ENCODE results near the gene TMA7. TPM values are rescaled to one million over a fixed set of nuclear protein-coding genes. Genes with fewer than 3 reads are reported as not detected.
A peak's percentile ranks its signal among the peaks of the same experiment; 100 is the strongest.
"Not testable (repeated sequence)": the region's sequence is repeated elsewhere in the genome, so short reads cannot be mapped to it uniquely, and the experiment has no call there.

Gene TMA7
- total RNA-seq, 2 donors from 2014 or later, result 194 to 286 TPM

DNA sequence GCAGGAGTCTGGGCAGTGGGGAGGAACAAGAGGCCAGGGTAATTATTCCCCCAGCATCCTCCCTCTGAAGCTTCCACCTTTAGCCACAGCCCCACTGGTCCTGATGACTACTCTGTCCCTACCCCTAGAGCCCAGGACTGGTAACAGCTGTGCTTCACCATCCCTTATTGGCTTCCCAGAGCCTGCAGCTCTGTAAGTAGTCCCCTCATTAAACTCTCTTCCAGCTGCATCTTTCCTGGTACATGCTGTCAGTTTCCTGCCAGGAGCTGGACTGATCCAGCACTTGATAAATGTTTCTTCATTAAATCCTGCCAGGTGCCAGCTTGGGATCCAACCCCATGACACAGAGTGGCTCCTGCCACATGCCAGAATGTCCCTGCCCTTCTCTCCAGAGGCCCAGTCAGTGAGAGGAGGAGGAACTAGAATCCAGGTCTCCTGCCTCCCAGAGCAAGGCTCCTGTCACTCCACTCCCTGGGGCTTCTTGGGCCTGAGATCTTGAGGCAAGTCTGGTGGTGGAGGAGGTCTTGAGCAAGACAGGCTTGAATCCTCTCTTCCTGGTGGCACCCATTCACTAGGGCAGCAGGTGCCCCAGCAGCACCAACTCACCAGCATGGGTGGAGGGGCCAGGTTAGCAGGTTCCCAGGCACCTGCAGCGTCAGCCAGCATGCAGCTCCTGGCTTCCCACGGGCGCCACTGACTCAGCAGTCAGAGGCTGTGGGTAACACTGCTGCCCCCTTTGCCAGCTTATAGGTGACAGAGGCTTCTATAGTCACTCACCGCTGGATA, 40.5 kb upstream of the TMA7 start:
- TF ChIP-seq, protein P1, sequence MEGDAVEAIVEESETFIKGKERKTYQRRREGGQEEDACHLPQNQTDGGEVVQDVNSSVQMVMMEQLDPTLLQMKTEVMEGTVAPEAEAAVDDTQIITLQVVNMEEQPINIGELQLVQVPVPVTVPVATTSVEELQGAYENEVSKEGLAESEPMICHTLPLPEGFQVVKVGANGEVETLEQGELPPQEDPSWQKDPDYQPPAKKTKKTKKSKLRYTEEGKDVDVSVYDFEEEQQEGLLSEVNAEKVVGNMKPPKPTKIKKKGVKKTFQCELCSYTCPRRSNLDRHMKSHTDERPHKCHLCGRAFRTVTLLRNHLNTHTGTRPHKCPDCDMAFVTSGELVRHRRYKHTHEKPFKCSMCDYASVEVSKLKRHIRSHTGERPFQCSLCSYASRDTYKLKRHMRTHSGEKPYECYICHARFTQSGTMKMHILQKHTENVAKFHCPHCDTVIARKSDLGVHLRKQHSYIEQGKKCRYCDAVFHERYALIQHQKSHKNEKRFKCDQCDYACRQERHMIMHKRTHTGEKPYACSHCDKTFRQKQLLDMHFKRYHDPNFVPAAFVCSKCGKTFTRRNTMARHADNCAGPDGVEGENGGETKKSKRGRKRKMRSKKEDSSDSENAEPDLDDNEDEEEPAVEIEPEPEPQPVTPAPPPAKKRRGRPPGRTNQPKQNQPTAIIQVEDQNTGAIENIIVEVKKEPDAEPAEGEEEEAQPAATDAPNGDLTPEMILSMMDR (IDR thresholded peaks at IDR 0.05), result no peak
- Histone ChIP-seq H3K4me3 (no peak overlapping the region), H3K36me3 (peaks cover 8% of the 10 kb centered on the region), H3K9me3 (no peaks in the 10 kb centered on the region), H3K27me3 (no peaks in the 10 kb centered on the region), H3K4me1 (peaks cover 0 to 18% of the 10 kb centered on the region in 2 donors), H3K27ac (no peak overlapping the region)
- no peak for DNase-seq (ENCODE audit: low spot score)

DNA sequence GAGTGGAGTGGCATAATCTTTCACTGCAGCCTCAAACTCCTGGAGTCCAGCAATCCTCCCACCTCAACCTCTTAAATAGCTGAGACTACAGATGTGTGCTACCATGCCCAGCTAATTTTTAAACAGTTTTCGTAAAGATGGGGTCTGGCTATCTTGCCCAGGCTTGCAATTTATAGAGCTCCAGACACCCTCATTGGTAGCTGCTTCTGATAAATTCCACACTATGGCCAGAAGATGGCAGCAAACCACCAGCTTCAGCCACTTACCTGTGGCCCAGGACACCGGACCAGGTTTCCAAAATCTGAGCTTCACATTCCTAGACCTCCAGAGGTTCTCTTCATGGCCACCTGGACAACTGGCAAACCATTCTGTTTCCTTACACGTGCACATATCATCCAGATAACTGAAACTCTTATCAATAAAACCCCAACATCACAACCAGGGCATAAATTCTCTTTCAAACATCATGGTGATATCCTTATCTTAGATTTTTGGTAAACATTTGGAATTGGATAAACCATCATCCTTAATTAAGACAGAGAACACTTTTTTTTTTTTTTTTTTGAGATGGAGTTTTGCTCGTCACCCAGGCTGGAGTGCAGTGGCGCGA, 39.1 kb upstream of the TMA7 start:
- Histone ChIP-seq H3K36me3 (peaks cover 18% of the 10 kb centered on the region), H3K9me3 (no peaks in the 10 kb centered on the region), H3K27ac (peak overlapping the region in 1 of 2 donors; percentile 76), H3K4me1 (peaks cover 0 to 18% of the 10 kb centered on the region in 2 donors), H3K27me3 (no peaks in the 10 kb centered on the region), H3K4me3 (no peak overlapping the region)
- DNase-seq (ENCODE audit: low spot score), result peak; percentile 68
- TF ChIP-seq, protein P1 (IDR thresholded peaks at IDR 0.05), result peak; percentile 82 to 89

DNA sequence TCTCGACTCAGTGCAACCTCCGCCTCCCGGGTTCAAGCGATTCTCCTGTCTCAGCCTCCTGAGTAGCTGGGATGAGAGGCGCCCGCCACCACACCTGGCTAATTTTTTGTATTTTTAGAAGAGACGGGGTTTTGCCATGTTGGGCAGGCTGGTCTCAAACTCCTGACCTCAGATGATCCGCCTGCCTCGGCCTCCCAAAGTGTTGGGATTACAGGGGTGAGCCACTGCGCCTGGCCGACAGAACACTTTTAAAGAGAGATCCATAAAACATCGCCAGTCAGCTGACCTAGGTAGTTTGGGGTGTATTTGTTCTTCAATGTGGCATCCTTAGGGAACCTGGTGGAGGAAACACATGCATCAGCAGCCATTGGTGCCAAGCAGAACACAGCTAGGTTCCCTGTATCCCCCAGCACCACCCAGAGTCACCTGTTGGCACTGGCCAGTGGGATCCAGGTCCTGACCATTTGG, 38.6 kb upstream of the TMA7 start:
- peak; percentile 56 for DNase-seq (ENCODE audit: low spot score)
- H3K27ac ChIP-seq, result peak overlapping the region; percentile 67 to 76
- not testable (repeated sequence) for H3K27me3 ChIP-seq, H3K9me3 ChIP-seq, H3K4me3 ChIP-seq
- peaks cover 23% of the 10 kb centered on the region for H3K36me3 ChIP-seq
- H3K4me1 ChIP-seq, result peaks cover 0 to 18% of the 10 kb centered on the region in 2 donors

DNA sequence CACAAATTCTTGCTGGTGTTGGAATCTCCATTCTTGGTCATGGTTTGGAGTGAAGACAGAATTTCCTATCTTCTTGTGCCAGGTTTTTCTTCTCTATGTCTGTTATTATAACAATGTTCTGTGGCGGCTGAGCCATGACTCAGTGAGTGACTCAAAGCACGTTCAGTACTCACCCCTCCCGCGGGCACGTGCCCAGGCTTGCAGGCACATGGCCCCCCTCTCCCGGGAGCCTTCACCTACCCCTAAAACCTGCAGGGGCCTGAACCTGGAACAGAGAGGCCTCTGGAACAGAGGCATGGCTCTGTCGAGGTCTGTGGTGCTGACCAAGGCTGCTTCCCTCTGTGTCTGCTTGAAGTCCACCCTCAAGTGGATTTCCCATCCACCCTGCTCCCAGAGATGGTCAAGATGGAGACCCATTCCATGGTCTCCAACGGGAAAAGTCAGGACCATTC, 37.8 kb upstream of the TMA7 start:
- DNase-seq (ENCODE audit: low spot score), result peak; percentile 96
- peaks cover 32% of the 10 kb centered on the region for H3K36me3 ChIP-seq
- TF ChIP-seq, protein P1 (IDR thresholded peaks at IDR 0.05), result no peak
- H3K27ac ChIP-seq, result peak overlapping the region; percentile 67 to 76
- peaks cover 0 to 18% of the 10 kb centered on the region in 2 donors for H3K4me1 ChIP-seq
- no peaks in the 10 kb centered on the region for H3K9me3 ChIP-seq
- H3K27me3 ChIP-seq, result no peaks in the 10 kb centered on the region
- no peak overlapping the region for H3K4me3 ChIP-seq

DNA sequence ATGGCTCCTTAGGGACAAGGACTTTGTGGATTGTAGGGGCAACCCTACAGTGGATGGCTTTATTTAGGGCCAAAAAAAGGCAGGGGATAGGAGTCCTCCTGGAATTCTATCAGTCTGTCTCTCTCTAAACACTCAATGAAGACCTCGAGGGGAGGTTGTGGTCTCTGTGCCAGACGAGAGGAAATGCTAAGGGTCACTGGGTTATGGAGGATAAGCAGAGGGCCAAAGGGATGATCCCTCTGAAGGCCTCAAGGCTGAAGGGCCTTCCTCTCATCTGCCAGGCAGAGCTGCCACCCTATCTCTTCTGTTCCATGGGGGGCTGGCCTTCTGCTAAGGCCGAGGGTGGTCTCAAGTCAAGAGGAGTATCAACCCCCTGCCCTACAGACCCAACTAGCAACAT, 37.1 kb upstream of the TMA7 start:
- H3K9me3 ChIP-seq, result no peaks in the 10 kb centered on the region
- H3K27me3 ChIP-seq, result no peaks in the 10 kb centered on the region
- DNase-seq (ENCODE audit: low spot score), result peak; percentile 49
- peaks cover 0 to 18% of the 10 kb centered on the region in 2 donors for H3K4me1 ChIP-seq
- no peak overlapping the region for H3K4me3 ChIP-seq
- TF ChIP-seq, protein P1 (IDR thresholded peaks at IDR 0.05), result no peak
- peak overlapping the region; percentile 67 to 76 for H3K27ac ChIP-seq
- H3K36me3 ChIP-seq, result peaks cover 38% of the 10 kb centered on the region
